Caco-2 (cell line): Measurements from ENCODE around the gene LRRTM4. TPM values are rescaled to one million over a fixed set of nuclear protein-coding genes. Genes with fewer than 3 reads are reported as not detected.
"Not testable (repeated sequence)": the region's sequence is repeated elsewhere in the genome, so short reads cannot be mapped to it uniquely, and the experiment has no call there.

Experiments used
- BruUV-seq: library from RNA; stranded (reverse); fragments of 400-500 nt; replicated peaks from 2 replicates; lab custom pipeline; 2021; lab: Mats Ljungman, UMichigan
- CTCF ChIA-PET: fragments of 300-600 bp; sonication (Branson Sonifier 250); formaldehyde crosslinking; loops from one replicate; lab custom pipeline; 2022; ENCODE audit warnings: antibody characterized with exemption; lab: Charles Lee
- POLR2A ChIA-PET: fragments of 300-600 bp; sonication (Branson Sonifier 250); formaldehyde crosslinking; loops from one replicate; lab custom pipeline; 2022; ENCODE audit warnings: antibody characterized with exemption; lab: Charles Lee
- DNase-seq, 2 experiments: peaks; one replicate each; pipeline versions ENCODE4 v3.0.0 to v3.0.0-alpha.2; 2020 to 2022
- H3K27me3 ChIP-seq: replicated peaks from 2 replicates; pipeline ENCODE4 v1.6.0; 2011; ENCODE audit warnings: low read length; ENCODE audit not compliant: control insufficient read depth, insufficient read depth
- H3K36me3 ChIP-seq: 2 replicates; pipeline ENCODE4 v1.5.1; 2011; ENCODE audit warnings: low read length; ENCODE audit not compliant: control insufficient read depth, insufficient read depth
- H3K4me1 ChIP-seq: fragments of 250-450 bp; sonication (Bioruptor Pico); 2 replicates; pipeline ENCODE4 v1.5.1; 2020; ENCODE audit warnings: mild to moderate bottlenecking
- H3K4me3 ChIP-seq: 2 replicates; pipeline ENCODE4 v1.5.1; 2011; ENCODE audit warnings: low read depth, mild to moderate bottlenecking, control low read depth, low read length
- H3K9me3 ChIP-seq: fragments of 250-450 bp; sonication (Bioruptor Pico); 2 replicates; pipeline ENCODE4 v1.5.1; 2020; ENCODE audit warnings: mild to moderate bottlenecking, moderate library complexity
- H3K27ac Mint-ChIP-seq: one replicate; pipeline ENCODE4 v1.8.0; 2022; ENCODE audit warnings: mixed read lengths; ENCODE audit not compliant: unreplicated experiment
- H3K27me3 Mint-ChIP-seq: one replicate; pipeline ENCODE4 v1.8.0; 2022; ENCODE audit warnings: mixed read lengths; ENCODE audit not compliant: insufficient read depth, unreplicated experiment
- H3K36me3 Mint-ChIP-seq: one replicate; pipeline ENCODE4 v1.8.0; 2022; ENCODE audit warnings: mild to moderate bottlenecking, mixed read lengths; ENCODE audit not compliant: insufficient read depth, unreplicated experiment
- H3K4me1 Mint-ChIP-seq: one replicate; pipeline ENCODE4 v1.8.0; 2022; ENCODE audit warnings: low read depth, mixed read lengths; ENCODE audit not compliant: unreplicated experiment
- H3K4me3 Mint-ChIP-seq: one replicate; pipeline ENCODE4 v1.8.0; 2022; ENCODE audit warnings: mild to moderate bottlenecking, moderate library complexity, mixed read lengths; ENCODE audit not compliant: unreplicated experiment
- H3K9me3 Mint-ChIP-seq: one replicate; pipeline ENCODE4 v1.8.0; 2022; ENCODE audit warnings: mixed read lengths; ENCODE audit not compliant: unreplicated experiment
- CTCF ChIP-seq, 2 experiments: fragments of 200-600 bp in 1 of 2; IDR thresholded peaks; 1 replicate in 1 of 2; 2 replicates in 1 of 2; pipeline versions ENCODE4 v1.5.1 to v1.8.0; 2011 to 2022; ENCODE audit warnings: antibody characterized with exemption in 1 of 2, control low read depth in 1 of 2, inconsistent platforms in 1 of 2, low read depth in 1 of 2, low read length in 1 of 2, mild to moderate bottlenecking in 1 of 2, moderate library complexity in 1 of 2; ENCODE audit not compliant: insufficient read depth in 1 of 2, severe bottlenecking in 1 of 2, unreplicated experiment in 1 of 2
- intact Hi-C: fragments of 100-400 bp; cut with micrococcal nuclease; formaldehyde crosslinking; loops from one replicate; pipeline ENCODE4 v1.10.0; 2022; ENCODE audit not compliant: unreplicated experiment
- total RNA-seq: library from RNA; stranded (reverse); gene quantifications from 2 replicates; pipeline ENCODE4 v1.2.3, GENCODE V29; 2022

LRRTM4 gene
- total RNA-seq, 1 experiment from 2014 or later = 0.32 TPM

- no TSS peak for BruUV-seq
- Mint-ChIP-seq H3K27ac (no peak overlapping the region), H3K4me1 (no peaks in the 10 kb centered on the region), H3K27me3 (peaks cover 5% of the 10 kb centered on the region), H3K4me3 (no peak overlapping the region), H3K36me3 (no peaks in the 10 kb centered on the region), H3K9me3 (no peaks in the 10 kb centered on the region)
- intact Hi-C loops = no loop called here
- H3K4me1 ChIP-seq = no peaks in the 10 kb centered on the region
- no peaks in the 10 kb centered on the region for H3K9me3 ChIP-seq
- ChIA-PET POLR2A (no interaction called here), CTCF (no interaction called here)
- TF ChIP-seq CTCF (IDR thresholded peaks at IDR 0.05; ENCODE audit: insufficient read depth in 1 of 2, low read depth in 1 of 2, low read length in 1 of 2, severe bottlenecking in 1 of 2, unreplicated experiment in 1 of 2) = no peak
- no peak overlapping the region for H3K4me3 ChIP-seq
- no peaks in the 10 kb centered on the region for H3K27me3 ChIP-seq
- no peak for DNase-seq
- no peaks in the 10 kb centered on the region for H3K36me3 ChIP-seq
These were observed 427.1 kb downstream of the LRRTM4 start for GRCh38 chr2:77095096-77095495.

- CTCF ChIA-PET, intact Hi-C loops: not testable (repeated sequence)
- H3K27me3 Mint-ChIP-seq = peaks cover 17% of the 10 kb centered on the region
These were observed 433.8 kb downstream of the LRRTM4 start for GRCh38 chr2:77088424-77088823.

GRCh38 chr2:77087987-77088414 is 434.2 kb downstream of the LRRTM4 start:
- POLR2A ChIA-PET = no interaction called here
- Mint-ChIP-seq H3K36me3 (no peaks in the 10 kb centered on the region), H3K27me3 (peaks cover 17% of the 10 kb centered on the region)

More at GRCh38 chr2:77088424-77088823, 433.8 kb downstream of the LRRTM4 start:
- H3K4me1 Mint-ChIP-seq, H3K4me3 Mint-ChIP-seq, H3K9me3 Mint-ChIP-seq, H3K27me3 ChIP-seq, POLR2A ChIA-PET, H3K9me3 ChIP-seq, H3K36me3 ChIP-seq, H3K27ac Mint-ChIP-seq, H3K4me3 ChIP-seq, DNase-seq, H3K36me3 Mint-ChIP-seq, BruUV-seq, H3K4me1 ChIP-seq: not testable (repeated sequence)

More at GRCh38 chr2:77087987-77088414, 434.2 kb downstream of the LRRTM4 start:
- Histone ChIP-seq H3K27me3 (no peaks in the 10 kb centered on the region; the same call in 1 of the 2 replicates), H3K9me3 (no peaks in the 10 kb centered on the region), H3K4me3 (no peak overlapping the region), H3K4me1 (no peaks in the 10 kb centered on the region), H3K36me3 (no peaks in the 10 kb centered on the region)
- no TSS peak for BruUV-seq
- TF ChIP-seq CTCF (IDR thresholded peaks at IDR 0.05; ENCODE audit: insufficient read depth in 1 of 2, low read depth in 1 of 2, low read length in 1 of 2, severe bottlenecking in 1 of 2, unreplicated experiment in 1 of 2) = no peak
- H3K4me1 Mint-ChIP-seq = no peaks in the 10 kb centered on the region
- no peaks in the 10 kb centered on the region for H3K9me3 Mint-ChIP-seq
- H3K4me3 Mint-ChIP-seq = no peak overlapping the region
- intact Hi-C loops = no loop called here
- CTCF ChIA-PET = no interaction called here
- H3K27ac Mint-ChIP-seq = no peak overlapping the region
- no peak for DNase-seq
